CD4-positive, alpha-beta T cell (primary cell): Measurements from ENCODE around the gene LIN54. TPM values are rescaled to one million over a fixed set of nuclear protein-coding genes. Genes with fewer than 3 reads are reported as not detected.

ENCODE experiments used
- ATAC-seq: fragments of 200-7000 bp; cut with Tn5 transposase; one replicate; pipeline ENCODE4 v1.10.0; 2022; ENCODE audit warnings: mild to moderate bottlenecking; ENCODE audit not compliant: poor library complexity
- CTCF ChIA-PET: fragments of 350-600 bp; sonication (Branson Sonifier 250); formaldehyde crosslinking; loops from one replicate; lab custom pipeline; 2021; ENCODE audit warnings: antibody characterized with exemption, inconsistent platforms; lab: Charles Lee
- POLR2A ChIA-PET: fragments of 350-600 bp; sonication (Branson Sonifier 250); formaldehyde crosslinking; loops from one replicate; lab custom pipeline; 2021; ENCODE audit warnings: antibody characterized with exemption, inconsistent platforms; lab: Charles Lee
- DNase-seq, 14 experiments: peaks; one replicate each; pipeline ENCODE4 v3.0.0-alpha.2; 2013 to 2020; ENCODE audit warnings: mixed read lengths in 2 of 14
- H3K27ac ChIP-seq, 2 donors: one replicate each; pipeline versions ENCODE4 v1.5.1 to v1.7.0; 2013; ENCODE audit warnings: low read length in 2 of 2, low read depth in 1 of 2, mild to moderate bottlenecking in 1 of 2
- H3K27me3 ChIP-seq, 2 experiments: 1 replicate in 1 of 2; 2 replicates in 1 of 2; pipeline versions ENCODE4 v1.6.1 to v1.7.0; 2013; ENCODE audit warnings: low read length in 2 of 2, control low read depth in 1 of 2, mild to moderate bottlenecking in 1 of 2, moderate library complexity in 1 of 2; ENCODE audit not compliant: insufficient read depth in 2 of 2, control insufficient read depth in 1 of 2
- H3K36me3 ChIP-seq: one replicate; pipeline ENCODE4 v1.6.1; 2013; ENCODE audit warnings: low read length, control low read depth; ENCODE audit not compliant: insufficient read depth
- H3K4me1 ChIP-seq: one replicate; pipeline ENCODE4 v1.6.1; 2013; ENCODE audit warnings: low read length, control low read depth; ENCODE audit not compliant: insufficient read depth
- H3K4me3 ChIP-seq: one replicate; pipeline ENCODE4 v1.5.1; 2013; ENCODE audit warnings: mild to moderate bottlenecking, low read length, moderate library complexity
- H3K9me3 ChIP-seq, 2 experiments: 1 replicate in 1 of 2; 2 replicates in 1 of 2; pipeline versions ENCODE4 v1.6.1 to v1.7.0; 2013; ENCODE audit warnings: low read length in 2 of 2, mild to moderate bottlenecking in 2 of 2, control low read depth in 1 of 2, moderate library complexity in 1 of 2; ENCODE audit not compliant: control insufficient read depth in 1 of 2, insufficient read depth in 1 of 2
- H3K27ac Mint-ChIP-seq: one replicate; pipeline ENCODE4 v1.8.0; 2020; ENCODE audit warnings: mixed read lengths
- H3K27me3 Mint-ChIP-seq: one replicate; pipeline ENCODE4 v1.8.0; 2021; ENCODE audit warnings: mixed read lengths
- H3K36me3 Mint-ChIP-seq: one replicate; pipeline ENCODE4 v1.8.0; 2021; ENCODE audit warnings: low read depth, mixed read lengths
- H3K4me1 Mint-ChIP-seq: one replicate; pipeline ENCODE4 v1.8.0; 2021; ENCODE audit warnings: low read depth, mixed read lengths
- H3K4me3 Mint-ChIP-seq: one replicate; pipeline ENCODE4 v1.8.0; 2020; ENCODE audit warnings: mild to moderate bottlenecking, mixed read lengths
- H3K9me3 Mint-ChIP-seq: one replicate; pipeline ENCODE4 v1.8.0; 2020; ENCODE audit warnings: mixed read lengths
- CTCF ChIP-seq: fragments of 200-600 bp; IDR thresholded peaks from one replicate; pipeline ENCODE4 v1.8.0; 2022; ENCODE audit warnings: antibody characterized with exemption, mild to moderate bottlenecking
- intact Hi-C, 2 experiments: fragments of 100-400 bp; cut with DNase I in 1 of 2; cut with micrococcal nuclease in 1 of 2; formaldehyde crosslinking; loops; one replicate each; pipeline versions ENCODE4 v1.15.1 to v1.9.0; 2023 to 2025; cut with DNase I, micrococcal nuclease
- total RNA-seq, 174 experiments: library from RNA in 2 of 174; stranded (reverse) in 2 of 174; gene quantifications; one replicate each; pipeline ENCODE4 v1.2.3 and lab custom pipeline; 2021 to 2026

LIN54 gene
- total RNA-seq, 2 experiments from 2014 or later = 11.0 to 12.1 TPM

- intact Hi-C loops = no loop called here
- POLR2A ChIA-PET = interaction anchor here (1.0 to 1.4 kb wide), 2 partner anchors 14 to 399 kb away, joined by 3 to 8 read pairs; partner anchors contain the start of genes COQ2 and THAP9
Observed at GRCh38 chr4:82885410-82885809, 125.2 kb downstream of the LIN54 start.

More at GRCh38 chr4:82885410-82885809, 125.2 kb downstream of the LIN54 start:
- no peak overlapping the region for H3K27ac Mint-ChIP-seq
- Histone ChIP-seq H3K4me1 (peaks cover 13% of the 10 kb centered on the region), H3K4me3 (no peak overlapping the region), H3K9me3 (no peaks in the 10 kb centered on the region), H3K27ac (no peak overlapping the region), H3K27me3 (no peaks in the 10 kb centered on the region), H3K36me3 (peaks cover 18% of the 10 kb centered on the region)
- ATAC-seq (no peak), DNase-seq (no peak)
- CTCF ChIA-PET = interaction anchor here (1.0 kb wide), 1 partner anchor 22 kb away, joined by 3 read pairs; no protein-coding TSS in a partner anchor
- H3K9me3 Mint-ChIP-seq = no peaks in the 10 kb centered on the region
- H3K36me3 Mint-ChIP-seq = peaks cover 55% of the 10 kb centered on the region
- no peak for TF ChIP-seq CTCF
- H3K4me1 Mint-ChIP-seq = peaks cover 63% of the 10 kb centered on the region
- H3K4me3 Mint-ChIP-seq = no peak overlapping the region
- no peaks in the 10 kb centered on the region for H3K27me3 Mint-ChIP-seq

Other genes starting within 250 kb of the LIN54 start
- gene SCD5, start 212.0 kb downstream of the LIN54 start, total RNA-seq = under 1 TPM; 0.14 to 0.25 TPM
- gene SEC31A, start 119.7 kb downstream of the LIN54 start, total RNA-seq = 100 to 1,000 TPM; 130 to 131 TPM
- 1 to 10 TPM; 3.8 to 4.3 TPM for gene THAP9, start 110.1 kb downstream of the LIN54 start, total RNA-seq
- 10 to 100 TPM; 26.0 to 27.6 TPM for gene COPS4, start 24.4 kb upstream of the LIN54 start, total RNA-seq
- gene PLAC8, start 103.9 kb upstream of the LIN54 start, total RNA-seq = 100 to 1,000 TPM; 249 to 259 TPM